ENCODE results near the gene DOLK. TPM values are rescaled to one million over a fixed set of nuclear protein-coding genes. Genes with fewer than 3 reads are reported as not detected.

The DOLK gene
- total RNA-seq, 4 donors from 2014 or later, result 6.5 to 11.8 (median 6.6) TPM

DNA sequence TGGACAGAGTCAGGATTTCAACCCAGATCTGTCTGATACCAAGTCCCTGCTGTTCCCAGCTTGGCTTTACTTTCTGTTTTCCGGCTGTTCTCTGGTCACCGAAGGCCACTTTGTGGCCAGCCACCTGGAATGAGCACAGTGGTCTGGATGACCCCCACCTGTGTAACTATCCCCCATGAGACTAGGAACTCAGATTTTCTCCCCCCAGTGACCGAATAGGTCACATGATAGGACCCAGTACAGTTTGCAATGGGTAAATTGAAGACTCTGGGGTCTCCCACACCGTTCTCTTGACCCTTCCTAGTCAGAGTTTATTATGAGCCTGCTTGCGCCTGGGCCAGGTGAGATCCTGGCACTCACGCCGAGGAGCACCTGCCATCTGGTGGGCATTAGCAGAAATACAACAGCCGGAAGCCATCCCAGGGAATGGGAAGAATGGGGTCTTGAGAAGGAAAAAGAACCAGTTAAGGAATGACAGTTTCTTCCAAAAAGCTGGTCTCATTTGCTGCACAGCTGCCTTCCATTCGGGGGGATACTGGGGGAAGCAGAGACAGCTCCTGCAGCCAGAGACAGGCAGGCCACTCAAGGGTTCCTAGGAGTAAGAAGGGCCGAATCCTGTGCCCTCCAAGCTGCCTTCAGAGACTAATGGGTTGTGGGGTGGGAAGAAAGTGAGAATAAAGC lies 19.5 kb downstream of the DOLK start:
- Histone ChIP-seq H3K27ac (peak overlapping the region in 3 of 4 donors; percentile 32 to 44 (median 33)), H3K4me3 (no peak overlapping the region), H3K27me3 (no peaks in the 10 kb centered on the region), H3K9me3 (no peaks in the 10 kb centered on the region), H3K4me1 (peaks cover 7 to 10% of the 10 kb centered on the region in 2 donors), H3K36me3 (no peaks in the 10 kb centered on the region)
- DNase-seq (peak in 1 of 2 donors; percentile 50), ATAC-seq (peak; percentile 68 to 81)
- intact Hi-C loops (cut with DNase I; ENCODE audit: low total_unique reads), result loop anchor here (1.0 kb wide), 2 partner anchors 65 to 76 kb away; no protein-coding TSS in a partner anchor
- in situ Hi-C loops (cut with MboI; ENCODE audit: low sequenced_read_pairs in 4 of 4), result loop anchor here (5.0 kb wide), 2 partner anchors 66 to 71 kb away; no protein-coding TSS in a partner anchor
- no peak for TF ChIP-seq POLR2A (IDR thresholded peaks at IDR 0.05)
- TF ChIP-seq, protein P1, sequence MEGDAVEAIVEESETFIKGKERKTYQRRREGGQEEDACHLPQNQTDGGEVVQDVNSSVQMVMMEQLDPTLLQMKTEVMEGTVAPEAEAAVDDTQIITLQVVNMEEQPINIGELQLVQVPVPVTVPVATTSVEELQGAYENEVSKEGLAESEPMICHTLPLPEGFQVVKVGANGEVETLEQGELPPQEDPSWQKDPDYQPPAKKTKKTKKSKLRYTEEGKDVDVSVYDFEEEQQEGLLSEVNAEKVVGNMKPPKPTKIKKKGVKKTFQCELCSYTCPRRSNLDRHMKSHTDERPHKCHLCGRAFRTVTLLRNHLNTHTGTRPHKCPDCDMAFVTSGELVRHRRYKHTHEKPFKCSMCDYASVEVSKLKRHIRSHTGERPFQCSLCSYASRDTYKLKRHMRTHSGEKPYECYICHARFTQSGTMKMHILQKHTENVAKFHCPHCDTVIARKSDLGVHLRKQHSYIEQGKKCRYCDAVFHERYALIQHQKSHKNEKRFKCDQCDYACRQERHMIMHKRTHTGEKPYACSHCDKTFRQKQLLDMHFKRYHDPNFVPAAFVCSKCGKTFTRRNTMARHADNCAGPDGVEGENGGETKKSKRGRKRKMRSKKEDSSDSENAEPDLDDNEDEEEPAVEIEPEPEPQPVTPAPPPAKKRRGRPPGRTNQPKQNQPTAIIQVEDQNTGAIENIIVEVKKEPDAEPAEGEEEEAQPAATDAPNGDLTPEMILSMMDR (IDR thresholded peaks at IDR 0.05 in 4 of 5, conservative IDR thresholded peaks at IDR 0.05 in 1 of 5), result peak; percentile 75 to 93 (median 91)

DNA sequence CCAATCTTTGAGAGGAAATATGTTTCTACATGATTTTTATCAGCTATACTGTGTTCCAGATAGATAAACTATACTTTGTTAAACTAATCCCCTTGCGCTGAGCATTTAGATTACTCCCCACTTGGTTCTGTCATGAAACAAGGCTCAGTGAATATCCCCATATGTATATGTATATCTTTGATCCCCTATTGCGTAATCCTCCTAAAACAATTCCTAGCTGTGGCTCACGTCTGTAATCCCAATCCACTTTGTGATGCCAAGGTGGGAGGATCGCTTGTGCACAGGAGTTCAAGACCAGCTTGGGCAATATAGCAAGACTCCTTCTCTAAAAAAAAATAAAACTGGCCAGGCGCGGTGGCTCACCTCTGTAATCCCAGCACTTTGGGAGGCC lies 23.9 kb downstream of the DOLK start:
- H3K4me1 ChIP-seq, result peaks cover 39 to 43% of the 10 kb centered on the region in 2 donors

DNA sequence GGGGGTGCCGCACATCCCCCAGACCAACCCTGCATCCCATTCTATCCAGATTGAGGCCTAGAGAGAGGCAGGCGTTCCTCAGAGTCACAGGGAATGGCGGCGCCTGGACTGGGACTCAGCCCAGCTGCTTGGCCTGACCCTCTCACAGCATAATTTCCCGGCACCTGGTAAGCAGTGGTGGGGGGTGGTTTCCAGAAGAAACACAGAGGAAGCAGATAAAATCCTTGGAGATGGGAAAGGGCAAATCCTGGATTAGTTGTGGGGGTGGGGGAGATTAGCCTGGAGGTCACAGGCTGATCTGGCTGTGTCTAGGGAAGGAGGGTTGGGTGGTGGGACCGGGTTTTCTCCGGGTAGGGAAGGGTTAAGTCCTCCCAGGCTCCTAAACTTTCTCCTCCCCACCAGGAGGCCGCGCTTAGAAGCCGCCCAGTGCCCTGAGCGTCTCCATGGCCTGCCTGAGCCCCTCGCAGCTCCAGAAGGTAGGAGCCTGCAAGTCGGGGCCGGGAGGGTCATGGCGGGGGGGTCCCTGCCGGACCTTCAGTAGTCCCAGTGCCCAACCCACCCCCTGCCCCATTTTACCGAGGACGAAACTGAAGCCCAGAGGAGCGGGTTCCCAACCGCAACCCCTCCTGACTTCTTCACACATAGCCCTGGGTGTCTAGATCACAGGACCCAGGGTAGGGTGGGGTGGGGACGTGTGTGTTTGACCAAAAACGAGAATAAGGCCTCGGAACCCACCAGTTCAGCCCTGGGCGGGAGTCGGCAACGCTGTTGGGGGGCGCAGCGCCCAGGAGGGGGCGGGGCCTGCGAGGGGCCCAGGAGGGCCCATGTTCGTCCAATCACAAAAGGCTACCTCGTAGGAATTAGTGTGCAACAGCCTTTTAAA lies 25.3 kb downstream of the DOLK start:
- H3K4me3 ChIP-seq, result peak overlapping the region; percentile 42 to 63 (median 54)
- in situ Hi-C loops (cut with MboI; ENCODE audit: low sequenced_read_pairs in 4 of 4) (no loop called here), intact Hi-C loops (cut with DNase I; ENCODE audit: low total_unique reads) (no loop called here)
- H3K9me3 ChIP-seq, result no peaks in the 10 kb centered on the region
- no peak for TF ChIP-seq POLR2A (IDR thresholded peaks at IDR 0.05)
- TF ChIP-seq, protein P1 (IDR thresholded peaks at IDR 0.05 in 4 of 5, conservative IDR thresholded peaks at IDR 0.05 in 1 of 5), result peak in 1 of 5 experiments; percentile 17
- peaks cover 0 to 5% of the 10 kb centered on the region in 2 donors for H3K36me3 ChIP-seq
- H3K27me3 ChIP-seq, result no peaks in the 10 kb centered on the region
- peak; percentile 30 to 37 for DNase-seq
- H3K27ac ChIP-seq, result peak overlapping the region; percentile 81 to 85 (median 83)
- ATAC-seq, result peak; percentile 11 to 39
- H3K4me1 ChIP-seq, result peaks cover 44 to 47% of the 10 kb centered on the region in 2 donors

More for the DNA sequence above, 23.9 kb downstream of the DOLK start:
- Histone ChIP-seq H3K36me3 (no peaks in the 10 kb centered on the region), H3K27me3 (no peaks in the 10 kb centered on the region), H3K27ac (peak overlapping the region in 3 of 4 donors; percentile 9 to 85 (median 83)), H3K9me3 (no peaks in the 10 kb centered on the region), H3K4me3 (no peak overlapping the region)
- no peak for ATAC-seq
- no peak for TF ChIP-seq POLR2A (IDR thresholded peaks at IDR 0.05)
- TF ChIP-seq, protein P1 (IDR thresholded peaks at IDR 0.05 in 4 of 5, conservative IDR thresholded peaks at IDR 0.05 in 1 of 5), result no peak
- in situ Hi-C loops (cut with MboI; ENCODE audit: low sequenced_read_pairs in 4 of 4) (no loop called here), intact Hi-C loops (cut with DNase I; ENCODE audit: low total_unique reads) (no loop called here)
- DNase-seq, result no peak

DNA sequence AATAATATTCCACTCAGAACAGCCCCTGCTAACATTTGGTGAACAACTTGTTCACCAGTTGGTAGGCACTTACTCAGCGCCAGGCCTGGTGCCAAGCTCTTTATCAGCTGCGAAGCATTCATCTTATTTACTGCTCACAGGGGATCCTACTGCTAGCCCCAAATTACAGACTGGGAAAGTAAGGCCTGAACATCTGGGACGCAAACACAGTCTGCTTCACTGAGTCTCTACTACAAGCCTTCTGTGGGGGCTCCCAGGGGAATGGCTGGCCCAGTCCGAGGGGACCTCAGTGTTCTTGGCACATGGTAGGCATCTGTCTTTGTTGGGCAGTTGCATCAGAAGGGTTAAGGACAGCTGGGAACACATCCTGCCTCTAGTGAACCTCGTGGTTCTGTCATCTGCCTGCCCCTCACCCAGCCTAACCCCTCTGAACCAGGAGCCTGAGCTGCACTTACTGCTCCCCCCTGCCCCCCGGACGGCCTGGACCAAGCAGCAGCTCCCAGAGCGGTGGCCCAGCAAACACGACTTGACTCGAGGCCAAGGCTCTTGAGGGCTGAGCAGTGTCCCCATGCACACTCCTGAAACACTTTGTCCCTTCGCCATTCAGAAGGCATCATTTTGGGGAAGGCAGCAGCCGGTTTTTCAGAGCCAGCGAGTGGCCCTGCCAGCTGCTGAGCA lies 26.9 kb downstream of the DOLK start, which contains the start of gene PHYHD1:
TSS of gene PHYHD1 (plus strand) at position 602 of the 678 bp plus-strand sequence. CDS start 1,342 bp downstream, outside the sequence.
- intact Hi-C loops (cut with DNase I; ENCODE audit: low total_unique reads) (no loop called here), in situ Hi-C loops (cut with MboI; ENCODE audit: low sequenced_read_pairs in 4 of 4) (no loop called here)
- DNase-seq (peak; percentile 66 to 72), ATAC-seq (peak; percentile 45 to 71)
- peaks cover 0 to 5% of the 10 kb centered on the region in 2 donors for H3K36me3 ChIP-seq
- no peaks in the 10 kb centered on the region for H3K9me3 ChIP-seq
- peak in 1 of 2 donors; percentile 10 for TF ChIP-seq POLR2A (IDR thresholded peaks at IDR 0.05)
- TF ChIP-seq, protein P1 (IDR thresholded peaks at IDR 0.05 in 4 of 5, conservative IDR thresholded peaks at IDR 0.05 in 1 of 5), result no peak
- no peaks in the 10 kb centered on the region for H3K27me3 ChIP-seq
- H3K4me1 ChIP-seq, result peaks cover 60 to 62% of the 10 kb centered on the region in 2 donors
- peak within 1 kb of the TSS; percentile 81 to 85 (median 83) for H3K27ac ChIP-seq
- H3K4me3 ChIP-seq, result peak within 1 kb of the TSS; percentile 42 to 63 (median 54)
